ENCODE data around the gene PARP3. TPM values are rescaled to one million over a fixed set of nuclear protein-coding genes. Genes with fewer than 3 reads are reported as not detected.

The PARP3 gene
- total and polyA plus RNA-seq, 2 of the 8 experiments (the other 6 are each of a cell fraction or from before 2014, with no cell fraction given) = 1.3 to 1.6 TPM

DNA sequence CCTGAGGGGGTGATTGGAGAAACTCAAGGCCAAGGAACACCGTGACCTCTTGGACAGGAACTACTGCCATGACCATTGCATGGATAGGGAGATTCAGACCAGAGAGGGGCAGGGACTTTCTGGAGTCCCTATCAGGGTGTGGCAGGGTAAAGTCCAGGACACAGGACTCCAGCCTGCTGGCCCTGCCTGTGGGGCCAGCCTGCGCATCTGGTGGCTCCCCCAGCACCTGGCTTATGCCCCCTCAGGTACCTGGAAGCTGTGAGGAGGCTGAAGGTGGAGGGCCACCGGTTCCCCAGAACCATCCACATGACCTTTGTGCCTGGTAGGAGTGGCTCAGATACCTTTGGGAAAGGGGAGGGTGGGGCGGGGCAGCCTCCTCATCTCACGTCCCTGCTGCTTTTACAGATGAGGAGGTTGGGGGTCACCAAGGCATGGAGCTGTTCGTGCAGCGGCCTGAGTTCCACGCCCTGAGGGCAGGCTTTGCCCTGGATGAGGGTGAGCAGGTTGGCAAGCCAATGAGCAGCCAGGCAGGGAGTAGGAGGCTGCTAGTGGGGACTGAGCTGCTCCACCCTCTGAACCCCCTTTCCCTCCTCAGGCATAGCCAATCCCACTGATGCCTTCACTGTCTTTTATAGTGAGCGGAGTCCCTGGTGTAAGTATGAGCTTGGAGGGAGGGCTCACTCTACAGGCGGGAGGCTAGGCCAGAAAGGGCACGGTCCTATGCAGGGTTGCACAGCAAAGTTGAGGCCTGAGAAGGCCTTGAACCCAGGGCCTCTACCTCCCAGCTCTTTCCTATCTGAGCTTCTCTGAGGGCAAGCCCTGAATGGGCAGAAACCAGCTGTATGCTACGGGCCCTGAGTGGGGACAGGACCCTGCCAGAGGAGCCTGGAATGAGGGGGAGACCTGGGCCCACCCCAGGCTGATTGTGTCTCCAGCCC is 44.1 kb downstream of the PARP3 start:
- H3K9me3 ChIP-seq (ENCODE audit: insufficient read depth in 2 of 2, low read depth in 1 of 2, low read length in 1 of 2) = no peaks in the 10 kb centered on the region
- no peak overlapping the region for H3K18ac ChIP-seq (ENCODE audit: extremely low read depth, low read length)
- no peak overlapping the region for H2BK5ac ChIP-seq (ENCODE audit: low read depth, low read length)
- no peak overlapping the region for H3K4ac ChIP-seq (replicated peaks; ENCODE audit: insufficient read length, low read depth, low read length)
- no peak overlapping the region for H4K8ac ChIP-seq (ENCODE audit: extremely low read depth, insufficient read depth, low read length)
- H3K23ac ChIP-seq (ENCODE audit: insufficient read length) = no peak overlapping the region
- peaks cover 7% of the 10 kb centered on the region for H3K23me2 ChIP-seq (ENCODE audit: low read depth, low read length)
- H2BK120ac ChIP-seq (replicated peaks; ENCODE audit: low read depth, low read length) = no peak overlapping the region
- H2BK15ac ChIP-seq (ENCODE audit: low read length) = no peak overlapping the region
- H3K79me2 ChIP-seq (ENCODE audit: control insufficient read depth in 1 of 2, insufficient read depth in 2 of 2, low read length in 2 of 2) = no peaks in the 10 kb centered on the region
- H2BK12ac ChIP-seq (ENCODE audit: low read depth, low read length) = no peak overlapping the region
- no peaks in the 10 kb centered on the region for H3K27me3 ChIP-seq (replicated peaks in 1 of 4; ENCODE audit: control insufficient read depth in 3 of 4, extremely low read depth in 1 of 4, insufficient read depth in 3 of 4, low read length in 3 of 4)
- peaks cover 0 to 2% of the 10 kb centered on the region in 2 experiments for H4K20me1 ChIP-seq (replicated peaks in 1 of 2; ENCODE audit: control insufficient read depth in 1 of 2, insufficient read depth in 2 of 2, low read length in 2 of 2)
- WGBS, 2 experiments (ENCODE audit: extremely low coverage in 1 of 2, insufficient coverage in 1 of 2, insufficient read length in 1 of 2, insufficient replicate concordance in 2 of 2, low coverage in 1 of 2, low lambda C conversion rate in 2 of 2, missing lambda C conversion rate in 1 of 2) = 92% methylated on average over 10 of the region's 12 CpGs; no CpG with 5 or more reads in 1 of the 2 experiments
- H3K36me3 ChIP-seq (ENCODE audit: control insufficient read depth in 2 of 4, insufficient read depth in 4 of 4, low read length in 3 of 4) = peaks cover 0 to under 1% (median 0%) of the 10 kb centered on the region in 4 experiments; a peak in 1 of 8 replicates
- no peak overlapping the region for H2BK20ac ChIP-seq (ENCODE audit: low read length)
- no peak overlapping the region for H3K9ac ChIP-seq (replicated peaks in 1 of 4; ENCODE audit: extremely low read depth in 1 of 4, low read depth in 3 of 4, low read length in 3 of 4)
- no peak overlapping the region for H2AFZ ChIP-seq (ENCODE audit: low read length)
- H3K14ac ChIP-seq (ENCODE audit: insufficient read length) = no peak overlapping the region
- no peak overlapping the region for H3K56ac ChIP-seq (replicated peaks; ENCODE audit: insufficient read length, low read depth, low read length)
- H3K4me3 ChIP-seq (ENCODE audit: extremely low read depth in 1 of 4, insufficient read depth in 2 of 4, low read depth in 3 of 4, low read length in 4 of 4) = no peak overlapping the region
- H3K4me1 ChIP-seq (replicated peaks in 1 of 4; ENCODE audit: control insufficient read depth in 3 of 4, insufficient read depth in 4 of 4, low read length in 3 of 4) = peaks cover 0 to 14% (median 9%) of the 10 kb centered on the region in 4 experiments; a peak in 6 of 7 replicates
- ChIA-PET CTCF (ENCODE audit: partially characterized antibody) (interaction anchor here (1.1 to 2.3 kb wide), 5 partner anchors 12 to 71 kb away, joined by 3 to 13 read pairs (median 3); partner anchors contain the start of genes ABHD14A and ABHD14B), POLR2A (ENCODE audit: partially characterized antibody) (interaction anchor here (0.6 to 25.9 kb wide), 3 partner anchors 9 to 145 kb away, joined by 3 to 923 read pairs (median 39); partner anchors contain the start of genes ABHD14A, ABHD14B, ACY1 and PCBP4)
- no peak overlapping the region; the same call in 1 of the 2 replicates for H3K27ac ChIP-seq (ENCODE audit: low read depth, low read length)
- H2AK5ac ChIP-seq (ENCODE audit: low read depth, low read length) = no peak overlapping the region
- DNase-seq (ENCODE audit: low read depth in 1 of 2, low spot score in 2 of 2) (peak in 1 of 2 experiments; percentile 46), FAIRE-seq (no peak)
- peaks cover 2% of the 10 kb centered on the region for H3K79me1 ChIP-seq (ENCODE audit: low read depth, low read length)
- TF ChIP-seq RFX5 (IDR thresholded peaks at IDR 0.05; ENCODE audit: borderline replicate concordance, low read depth, low read length) (no peak), POU5F1 (IDR thresholded peaks at IDR 0.05; ENCODE audit: low read depth, low read length) (no peak)
- no peak overlapping the region for H4K5ac ChIP-seq (ENCODE audit: insufficient read length, low read depth, low read length)
- no peak overlapping the region for H3K4me2 ChIP-seq (ENCODE audit: insufficient read depth in 1 of 2, low read depth in 2 of 2, low read length in 2 of 2)
- no peak overlapping the region for H4K91ac ChIP-seq (replicated peaks; ENCODE audit: insufficient read length, low read length)
